KBM-7 (cell line): Measurements from ENCODE around the gene DDX17.

Source experiments
- DNase-seq: peaks from one replicate; pipeline ENCODE4 v3.0.0-alpha.2; 2015
- in situ Hi-C: fragments of 300-500 bp; cut with MboI; formaldehyde crosslinking; loops from 2 replicates; pipeline ENCODE4 v1.14.3; 2020; ENCODE audit warnings: low sequenced_read_pairs, low pct_unique_long_range_greater_than_20kb, mixed read lengths

DDX17 gene

GRCh38 chr22:38506118-38506962, at the start of gene DDX17:
DDX17 (minus strand) TSS chr22:38506311.
- in situ Hi-C loops: no loop called here
- peak; percentile 99 for DNase-seq

DNA sequence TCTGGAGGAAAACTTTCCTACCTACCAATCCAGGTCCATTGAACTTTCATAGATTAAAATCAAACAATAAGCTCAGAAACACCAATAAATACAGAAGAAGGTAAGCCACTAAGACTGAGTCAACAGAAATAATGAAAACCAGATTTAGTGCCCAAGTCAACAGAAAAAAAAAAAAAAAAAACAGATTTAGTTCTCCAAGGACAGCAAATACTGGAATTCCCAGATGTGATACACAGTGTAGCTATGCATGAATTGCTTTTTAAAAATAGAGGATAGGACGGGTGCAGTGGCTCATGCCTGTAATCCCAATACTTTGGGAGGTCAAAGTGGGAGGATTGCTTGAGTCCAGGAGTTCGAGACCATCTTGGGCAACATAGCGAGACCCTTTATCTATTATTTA, 48.2 kb upstream of the DDX17 start:
- no peak for DNase-seq

DNA sequence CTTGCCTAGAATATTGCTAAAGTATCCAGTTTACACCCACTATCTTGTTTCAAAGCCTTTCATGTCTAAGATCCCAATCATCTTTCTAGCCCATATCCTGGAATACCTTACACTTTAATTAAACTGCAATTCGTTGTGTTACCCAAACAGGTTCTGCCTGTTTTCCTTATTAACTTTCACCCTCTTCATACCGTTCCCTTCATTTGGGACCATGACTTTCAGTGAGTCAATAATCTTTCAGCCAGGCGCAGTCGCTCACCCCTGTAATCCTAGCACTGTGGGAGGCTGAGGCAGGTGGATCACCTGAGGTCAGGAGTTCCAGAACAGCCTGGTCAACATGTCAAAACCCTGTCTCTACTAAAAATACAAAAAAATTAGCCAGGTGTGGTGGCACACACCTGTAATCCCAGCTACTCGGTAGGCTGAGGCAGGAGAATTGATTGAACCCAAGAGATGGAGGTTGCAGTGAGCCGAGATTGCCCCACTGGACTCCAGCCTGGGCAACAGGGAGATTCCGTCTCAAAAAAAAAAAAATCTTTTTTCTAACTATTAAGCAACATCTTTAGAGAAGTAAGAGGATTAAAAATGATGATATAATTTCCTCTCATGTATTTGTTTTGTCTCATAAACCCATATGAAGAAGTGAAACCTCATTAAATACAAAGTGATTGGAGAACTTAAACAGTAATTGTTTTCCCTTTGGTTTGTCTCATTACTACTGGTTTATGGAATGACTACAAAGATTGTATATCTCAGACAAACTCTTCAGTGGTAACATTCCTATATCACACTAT, 43.2 kb upstream of the DDX17 start:
- in situ Hi-C loops: no loop called here
- no peak for DNase-seq

More for the DNA sequence above, 48.2 kb upstream of the DDX17 start:
- in situ Hi-C loops: no loop called here

- in situ Hi-C loops: no loop called here
- no peak for DNase-seq
These were observed 34.6 kb upstream of the DDX17 start for GRCh38 chr22:38540701-38541100.

DNA sequence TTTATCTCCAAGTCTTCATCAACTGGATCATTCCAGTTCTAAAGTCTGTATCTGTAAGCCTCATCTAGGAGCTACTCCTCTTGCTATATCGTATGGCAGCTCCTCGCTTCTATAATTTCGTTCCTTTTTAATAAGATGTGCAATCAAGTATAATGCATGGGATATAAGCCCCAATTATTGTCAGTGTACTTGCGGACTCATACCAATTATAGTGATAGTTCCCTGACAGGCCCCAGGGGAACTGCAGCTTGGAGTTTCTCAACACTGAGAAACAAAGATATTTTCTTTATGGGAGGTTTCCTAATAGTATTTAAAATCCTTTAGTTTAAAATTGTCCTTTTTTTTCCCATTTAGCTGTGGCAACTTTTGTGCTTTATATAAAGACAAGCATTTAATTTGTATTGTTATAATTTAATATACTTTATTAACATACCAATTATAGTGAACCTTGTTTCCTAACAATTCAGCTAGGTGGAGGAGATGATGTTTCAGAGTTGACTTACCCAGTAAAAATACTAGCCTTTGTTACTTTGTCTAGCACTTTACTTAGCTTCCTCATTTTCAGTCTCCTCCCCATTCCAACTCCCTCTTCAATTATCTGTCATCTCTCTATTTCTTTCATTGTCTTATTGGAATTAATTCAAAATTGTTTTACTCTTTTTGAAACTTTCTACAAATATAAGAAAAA, 25.3 kb upstream of the DDX17 start:
- DNase-seq: no peak
- in situ Hi-C loops: no loop called here

- peak; percentile 66 for DNase-seq
- in situ Hi-C loops: no loop called here
These were observed 18.3 kb upstream of the DDX17 start for GRCh38 chr22:38524429-38524828.

- in situ Hi-C loops: no loop called here
- DNase-seq: no peak
These were observed 17.4 kb upstream of the DDX17 start for GRCh38 chr22:38523479-38523878.

DNA sequence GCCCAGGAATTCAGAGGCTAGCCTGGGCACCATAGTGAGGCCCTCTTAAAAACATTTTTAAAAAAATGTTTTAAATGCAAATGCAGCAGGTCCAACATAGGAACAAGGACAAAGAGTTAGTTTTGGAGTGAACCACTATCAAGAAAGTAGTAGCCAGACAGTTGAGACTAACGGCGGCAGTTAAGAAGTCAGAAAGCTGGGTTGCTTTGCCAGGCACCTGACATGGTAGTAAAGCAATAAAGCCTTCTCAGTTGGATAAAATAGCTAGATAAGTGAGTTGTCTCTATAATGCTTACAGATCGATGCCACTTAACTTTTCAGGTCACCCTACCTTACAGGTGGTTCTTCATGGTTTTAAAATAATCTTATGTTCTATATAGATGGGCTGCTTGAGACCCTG, 16.9 kb upstream of the DDX17 start:
- in situ Hi-C loops: no loop called here
- DNase-seq: no peak

- DNase-seq: no peak
- in situ Hi-C loops: no loop called here
These were observed 13.5 kb upstream of the DDX17 start for GRCh38 chr22:38519453-38520250.

DNA sequence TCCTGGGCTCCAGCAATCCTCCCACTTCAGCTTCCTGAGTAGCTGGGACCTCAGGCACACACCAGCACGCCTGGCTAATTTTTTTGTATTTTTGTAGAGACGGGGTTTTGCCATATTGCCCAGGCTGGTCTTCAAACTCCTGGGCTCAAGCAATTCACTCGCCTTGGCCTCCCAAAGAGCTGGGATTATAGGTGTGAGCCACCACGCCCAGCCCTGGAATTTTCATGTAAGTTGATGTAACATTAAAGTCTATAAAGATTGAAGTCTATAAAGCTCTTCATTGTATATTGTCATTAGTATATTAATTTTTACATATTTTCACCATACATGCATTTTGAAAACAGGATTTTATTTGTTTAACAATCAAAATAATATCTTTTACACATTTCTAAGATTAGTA, 12.5 kb upstream of the DDX17 start:
- no peak for DNase-seq
- in situ Hi-C loops: no loop called here

- in situ Hi-C loops: no loop called here
- DNase-seq: peak; percentile 57
These were observed 7.0 kb upstream of the DDX17 start for GRCh38 chr22:38513063-38513462.

DNA sequence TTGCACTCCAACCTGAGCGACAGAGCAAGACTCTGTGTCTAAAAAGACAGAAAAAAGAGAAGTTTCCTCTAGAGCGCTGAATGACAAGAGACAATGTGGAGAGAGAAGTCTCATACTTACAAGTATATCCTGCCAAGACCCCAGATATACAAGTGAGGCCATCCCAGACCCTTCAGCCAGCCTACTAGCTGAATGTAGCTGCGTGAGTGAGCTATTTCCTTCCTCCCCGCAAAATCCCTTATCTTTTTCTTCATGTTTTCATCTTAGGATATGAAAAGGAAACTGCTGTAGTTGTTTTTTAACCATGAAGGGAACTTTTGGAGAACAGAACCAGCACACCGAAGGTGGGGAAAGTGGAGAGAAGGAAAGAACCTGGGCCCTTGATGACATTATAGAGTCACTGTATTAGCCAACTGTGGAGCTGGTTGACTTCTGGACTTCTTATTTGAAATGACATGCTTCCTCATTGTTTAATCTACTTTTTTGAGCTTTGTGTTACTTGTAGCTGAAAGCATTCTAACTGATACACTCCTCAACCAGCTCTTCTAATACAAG, 4.4 kb upstream of the DDX17 start:
- in situ Hi-C loops: no loop called here
- DNase-seq: peak; percentile 73

DNA sequence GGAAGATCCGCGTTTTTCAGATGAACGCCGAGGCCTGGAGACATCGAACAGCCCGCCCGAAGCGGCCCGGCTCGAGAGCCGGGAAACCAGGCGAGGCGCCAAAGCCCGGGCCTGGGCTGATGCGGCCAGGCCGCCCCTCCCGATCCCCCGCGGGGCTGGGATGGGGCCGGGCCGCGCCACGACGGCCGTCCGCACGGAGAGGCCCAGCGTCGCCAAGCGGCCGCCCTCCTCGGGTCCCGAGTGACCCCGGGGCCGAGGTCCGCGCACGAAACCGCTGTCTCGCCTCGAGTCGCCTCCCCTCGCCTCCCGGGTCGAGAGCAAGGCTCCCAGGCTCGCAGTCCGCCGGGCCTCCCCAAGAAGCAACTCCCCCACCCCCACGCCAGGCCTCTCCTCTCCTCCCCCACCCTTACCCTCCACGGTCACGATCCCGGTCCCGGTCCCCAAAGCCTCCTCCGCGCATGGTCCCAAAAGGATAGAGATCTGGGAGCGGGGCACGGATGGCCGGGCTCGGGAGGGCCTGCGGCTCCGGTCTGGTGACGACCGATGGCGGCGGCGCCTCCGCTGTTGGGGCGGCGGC, 482 bp downstream of the DDX17 start:
- peak; percentile 49 for DNase-seq
- in situ Hi-C loops: no loop called here

DNA sequence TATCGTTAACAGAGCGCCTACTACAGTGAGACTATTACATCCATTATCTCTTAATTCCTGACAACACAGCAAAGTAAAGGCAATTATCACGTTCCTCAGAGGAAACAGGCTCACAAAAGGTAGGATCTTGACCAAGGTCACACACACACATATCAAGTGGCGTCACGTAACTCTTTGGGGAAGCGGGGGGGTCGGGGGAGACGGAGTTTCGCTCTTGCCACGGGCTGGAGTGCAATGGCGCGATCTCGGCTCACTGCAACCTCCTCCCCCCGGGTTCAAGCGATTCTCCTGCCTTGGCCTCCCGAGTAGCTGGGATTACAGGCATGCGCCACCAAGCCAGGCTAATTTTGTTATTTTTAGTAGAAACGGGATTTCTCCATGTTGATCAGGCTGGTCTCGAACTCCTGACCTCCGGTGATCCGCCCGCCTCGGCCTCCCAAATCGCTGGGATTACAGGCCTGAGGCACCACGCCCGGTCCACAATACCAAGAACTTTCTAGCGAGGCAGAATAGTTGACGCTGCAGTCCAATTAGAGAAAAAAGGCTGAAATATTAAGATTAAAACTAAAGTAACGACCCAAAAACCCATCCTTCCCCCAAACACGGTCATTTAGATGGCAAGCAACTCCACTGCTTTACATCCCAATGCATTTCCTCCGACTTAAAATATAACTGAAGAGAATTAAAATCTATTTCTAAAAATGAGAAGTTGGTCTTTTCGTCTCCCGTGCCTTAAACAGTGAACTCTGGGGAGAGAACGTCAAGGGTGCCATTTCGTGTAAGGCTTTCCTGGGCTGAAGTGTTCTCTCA, 1.2 kb downstream of the DDX17 start:
- DNase-seq: peak; percentile 65
- in situ Hi-C loops: no loop called here

DNA sequence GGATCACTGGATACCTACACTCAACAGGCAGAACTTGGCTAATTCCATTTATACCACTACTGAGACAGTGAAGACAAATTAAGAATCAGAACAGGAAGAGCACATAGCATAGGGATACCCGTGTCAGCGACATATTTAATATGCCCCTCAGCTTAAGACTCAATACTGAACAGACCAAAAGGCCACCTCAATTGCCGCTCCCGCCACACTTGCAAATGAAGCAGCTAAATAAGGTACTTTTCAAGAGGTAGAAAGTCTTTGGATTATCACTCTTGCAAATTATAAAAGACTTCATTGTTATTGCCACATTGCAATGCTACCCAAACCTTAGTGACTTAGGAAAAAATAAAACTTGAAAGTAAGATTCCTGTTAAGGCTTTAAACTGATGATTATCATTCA, 3.1 kb downstream of the DDX17 start:
- DNase-seq: no peak

GRCh38 chr22:38501797-38502672, 4.1 kb downstream of the DDX17 start:
- no peak for DNase-seq
- in situ Hi-C loops: no loop called here

More for the DNA sequence above, 3.1 kb downstream of the DDX17 start:
- in situ Hi-C loops: no loop called here

DNA sequence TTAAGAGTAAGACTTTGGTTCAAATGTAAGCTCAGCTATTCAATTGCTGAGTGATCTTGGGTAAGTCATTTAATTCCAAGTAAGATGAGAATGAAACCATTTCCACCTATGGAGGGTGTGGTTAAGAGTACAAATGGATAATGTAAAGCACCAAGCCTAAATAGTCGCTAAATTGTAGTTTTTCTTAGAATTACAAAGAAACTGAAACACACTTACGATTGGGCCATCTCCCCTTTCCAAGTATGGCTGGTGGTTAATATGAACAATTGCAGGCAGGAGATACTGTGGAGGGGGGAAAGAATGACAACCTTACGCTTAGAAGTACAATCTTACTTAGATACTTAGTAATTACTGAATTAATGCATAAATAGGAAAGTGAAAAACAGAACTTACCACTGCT, 8.2 kb downstream of the DDX17 start:
- no peak for DNase-seq
- in situ Hi-C loops: no loop called here
